HepG2 (cell line): ENCODE measurements around the gene DCTN1. TPM values are rescaled to one million over a fixed set of nuclear protein-coding genes. Genes with fewer than 3 reads are reported as not detected.

Source experiments
- ATAC-seq: fragments of 200-7000 bp; cut with Tn5 transposase; 3 replicates; pipeline ENCODE4 v1.9.1; 2020; ENCODE audit warnings: mild to moderate bottlenecking, moderate library complexity
- BruUV-seq: library from RNA; stranded (reverse); fragments of 400-500 nt; replicated peaks from 2 replicates; lab custom pipeline; 2021; lab: Mats Ljungman, UMichigan
- CTCF ChIA-PET: fragments of 300-600 bp; formaldehyde crosslinking; extraction: SDS; loops from one replicate; lab custom pipeline; 2021; ENCODE audit warnings: low total read pairs, inconsistent platforms, low intra/inter-chr PET ratio; lab: Yijun Ruan, JAX
- POLR2A ChIA-PET: fragments of 350-600 bp; sonication (Branson Sonifier 250); formaldehyde crosslinking; loops from one replicate; lab custom pipeline; 2020; ENCODE audit warnings: antibody characterized with exemption, inconsistent platforms; lab: Yijun Ruan, JAX
- DNase-seq: peaks from one replicate; pipeline ENCODE4 v3.0.0-alpha.2; 2015; ENCODE audit warnings: low spot score
- FAIRE-seq: peaks from 3 replicates; lab custom pipeline; 2011; peaks lifted over from hg19 to GRCh38; lab: Jason Lieb, UNC
- H2AFZ ChIP-seq: one replicate; pipeline ENCODE4 v1.6.1; 2011; ENCODE audit warnings: low read length, inconsistent platforms
- H3K27ac ChIP-seq: fragments of 300-600 bp; 3 replicates; pipeline ENCODE4 v1.8.0; 2011; ENCODE audit warnings: mixed run types, mild to moderate bottlenecking, mixed read lengths, low read length, inconsistent platforms; ENCODE audit not compliant: insufficient read depth; ENCODE audit errors: extremely low read length
- H3K27me3 ChIP-seq, 2 experiments: fragments of 200-600 bp in 1 of 2; 2 replicates in 1 of 2; 3 replicates in 1 of 2; pipeline versions ENCODE4 v1.6.0 to v1.8.0; 2011; ENCODE audit warnings: low read length in 2 of 2, mild to moderate bottlenecking in 2 of 2, moderate library complexity in 2 of 2, inconsistent platforms in 1 of 2; ENCODE audit not compliant: insufficient read depth in 2 of 2, control insufficient read depth in 1 of 2
- H3K36me3 ChIP-seq, 2 experiments: fragments of 200-600 bp in 1 of 2; replicated peaks in 1 of 2; 2 replicates in 1 of 2; 3 replicates in 1 of 2; pipeline versions ENCODE4 v1.5.1 to v1.8.0; 2011; ENCODE audit warnings: low read length in 2 of 2, inconsistent platforms in 1 of 2; ENCODE audit not compliant: insufficient read depth in 2 of 2, control insufficient read depth in 1 of 2
- H3K4me1 ChIP-seq: 2 replicates; pipeline ENCODE4 v1.5.1; 2012; ENCODE audit warnings: low read length, inconsistent platforms; ENCODE audit not compliant: insufficient read depth
- H3K4me2 ChIP-seq: 2 replicates; pipeline ENCODE4 v1.6.0; 2011; ENCODE audit warnings: low read depth, low read length, inconsistent platforms
- H3K4me3 ChIP-seq, 3 experiments: fragments of 200-600 bp in 1 of 3; sonication (generic), shearing (Covaris generic) in 1 of 3; replicated peaks in 1 of 3; 2 replicates each; pipeline ENCODE4 v1.5.1; 2011 to 2016; ENCODE audit warnings: low read length in 3 of 3, inconsistent platforms in 2 of 3, low read depth in 2 of 3, mild to moderate bottlenecking in 2 of 3, control low read depth in 1 of 3, mixed read lengths in 1 of 3; ENCODE audit not compliant: insufficient read depth in 1 of 3
- H3K79me2 ChIP-seq: one replicate; pipeline ENCODE4 v1.6.1; 2011; ENCODE audit warnings: low read length, inconsistent platforms; ENCODE audit not compliant: insufficient read depth
- H3K9ac ChIP-seq: 2 replicates; pipeline ENCODE4 v1.6.0; 2011; ENCODE audit warnings: mild to moderate bottlenecking, low read depth, low read length, inconsistent platforms; ENCODE audit not compliant: insufficient read depth
- H3K9me3 ChIP-seq: 2 replicates; pipeline ENCODE4 v1.5.1; 2012; ENCODE audit warnings: mild to moderate bottlenecking, low read length
- H4K20me1 ChIP-seq: 2 replicates; pipeline ENCODE4 v1.6.0; 2011; ENCODE audit warnings: inconsistent platforms, mild to moderate bottlenecking, low read length, moderate library complexity; ENCODE audit not compliant: insufficient read depth
- ZFP36L2 ChIP-seq: sonication (generic); formaldehyde crosslinking; IDR thresholded peaks from 2 replicates; pipeline ENCODE4 v1.4.0; 2020; ENCODE audit warnings: missing genetic modification reagents
- ZFP82 ChIP-seq: sonication (generic); formaldehyde crosslinking; IDR thresholded peaks from 2 replicates; pipeline ENCODE4 v1.5.1; 2020; ENCODE audit warnings: mild to moderate bottlenecking, missing genetic modification reagents, borderline replicate concordance
- ZKSCAN1 ChIP-seq: fragments of 150-350 bp; IDR thresholded peaks from 2 replicates; pipeline ENCODE4 v1.6.1; 2014; ENCODE audit warnings: low read length
- ZNF251 ChIP-seq: sonication (generic); formaldehyde crosslinking; IDR thresholded peaks from 2 replicates; pipeline ENCODE4 v1.9.0; 2021; ENCODE audit warnings: mild to moderate bottlenecking, missing genetic modification reagents
- ZNF354B ChIP-seq: sonication (generic); formaldehyde crosslinking; IDR thresholded peaks from 2 replicates; pipeline ENCODE4 v1.8.0; 2022; ENCODE audit warnings: mild to moderate bottlenecking, missing genetic modification reagents
- WGBS: methylation state at CpG from one replicate; pipeline ENCODE4 v1.1.6; 2017; ENCODE audit warnings: low lambda C conversion rate; 5-methylcytosine and 5-hydroxymethylcytosine counted together
- in situ Hi-C: cut with HindIII; loops from 2 replicates; pipeline ENCODE4 v1.10.0; 2017; ENCODE audit warnings: low pct_unique_long_range_greater_than_20kb; ENCODE audit not compliant: extremely low pct_ligation_motif_present
- intact Hi-C: fragments of 100-400 bp; cut with micrococcal nuclease; formaldehyde crosslinking; loops from one replicate; pipeline ENCODE4 v1.10.0; 2022; ENCODE audit not compliant: unreplicated experiment
- polyA plus RNA-seq, 8 experiments: library from polyadenylated mRNA; depleted of rRNA in 3 of 8; stranded (reverse) in 7 of 8; unstranded in 1 of 8; fragments of >200 nt; fragmentation: Illumina TruSeq in 4 of 8; extraction: Trizol in 4 of 8; gene quantifications; 2 replicates each; pipeline versions ENCODE4 v1.2.1 to v1.2.3, GENCODE V29; 2011 to 2016; ENCODE audit warnings: low read depth in 4 of 8, missing spikeins in 1 of 8, mixed read lengths in 1 of 8; ENCODE audit not compliant: insufficient read depth in 1 of 8
- total RNA-seq, 5 experiments: library from RNA; depleted of rRNA; stranded (reverse); fragments of >200 nt; fragmentation: Illumina TruSeq; extraction: Trizol; gene quantifications; 2 replicates each; pipeline ENCODE4 v1.2.3, GENCODE V29; 2016; ENCODE audit warnings: low read depth in 1 of 5
- TF ChIP-seq, protein P1 (sequence below): sonication (generic); formaldehyde crosslinking; IDR thresholded peaks from 2 replicates; pipeline ENCODE4 v1.4.0; 2020; ENCODE audit warnings: missing genetic modification reagents
- TF ChIP-seq, protein P2 (sequence below): sonication (generic); formaldehyde crosslinking; IDR thresholded peaks from 2 replicates; pipeline ENCODE4 v1.4.0; 2020; ENCODE audit warnings: missing genetic modification reagents

Gene DCTN1
- total and polyA plus RNA-seq, 2 of the 13 experiments (the other 11 are each of a cell fraction or from before 2014, with no cell fraction given): 73.2 to 122 TPM

DNA sequence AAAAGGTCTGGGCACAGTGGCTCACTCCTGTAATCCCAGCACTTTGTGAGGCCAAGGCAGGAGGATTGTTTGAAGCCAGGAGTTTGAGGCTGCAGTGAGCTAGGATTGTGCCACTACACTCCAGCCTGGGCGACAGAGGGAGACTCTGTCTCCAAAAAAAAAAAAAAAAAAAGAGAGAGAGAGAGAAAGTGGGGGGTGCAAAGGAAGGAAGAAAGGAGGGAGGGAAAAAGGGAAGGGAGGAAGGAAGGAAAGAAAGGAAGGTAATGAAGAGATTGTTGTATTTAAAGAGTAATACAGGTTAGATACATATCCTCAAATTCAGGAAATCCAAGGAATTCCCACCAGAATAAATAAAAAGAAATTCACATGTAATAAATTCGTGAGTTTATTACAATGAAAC lies 21.8 kb upstream of the DCTN1 start:
- ATAC-seq: no peak
- no peaks in the 10 kb centered on the region; a peak in 1 of 5 replicates for H3K27me3 ChIP-seq
- DNase-seq: no peak

More for the DNA sequence above, 21.8 kb upstream of the DCTN1 start:
- ChIA-PET POLR2A (interaction anchor here (1.2 kb wide), 1 partner anchor 11 kb away, joined by 4 read pairs; no protein-coding TSS in a partner anchor), CTCF (interaction anchor here (1.9 kb wide), 1 partner anchor 10 kb away, joined by 4 read pairs; no protein-coding TSS in a partner anchor)
- no peak overlapping the region for H3K4me3 ChIP-seq
- no peaks in the 10 kb centered on the region for H3K36me3 ChIP-seq
- no peaks in the 10 kb centered on the region for H3K9me3 ChIP-seq
- no peak overlapping the region for H3K9ac ChIP-seq
- H3K79me2 ChIP-seq: no peaks in the 10 kb centered on the region
- H2AFZ ChIP-seq: no peak overlapping the region
- no peaks in the 10 kb centered on the region for H4K20me1 ChIP-seq
- no peak overlapping the region for H3K27ac ChIP-seq
- in situ Hi-C loops: no loop called here
- TF ChIP-seq, protein P1, sequence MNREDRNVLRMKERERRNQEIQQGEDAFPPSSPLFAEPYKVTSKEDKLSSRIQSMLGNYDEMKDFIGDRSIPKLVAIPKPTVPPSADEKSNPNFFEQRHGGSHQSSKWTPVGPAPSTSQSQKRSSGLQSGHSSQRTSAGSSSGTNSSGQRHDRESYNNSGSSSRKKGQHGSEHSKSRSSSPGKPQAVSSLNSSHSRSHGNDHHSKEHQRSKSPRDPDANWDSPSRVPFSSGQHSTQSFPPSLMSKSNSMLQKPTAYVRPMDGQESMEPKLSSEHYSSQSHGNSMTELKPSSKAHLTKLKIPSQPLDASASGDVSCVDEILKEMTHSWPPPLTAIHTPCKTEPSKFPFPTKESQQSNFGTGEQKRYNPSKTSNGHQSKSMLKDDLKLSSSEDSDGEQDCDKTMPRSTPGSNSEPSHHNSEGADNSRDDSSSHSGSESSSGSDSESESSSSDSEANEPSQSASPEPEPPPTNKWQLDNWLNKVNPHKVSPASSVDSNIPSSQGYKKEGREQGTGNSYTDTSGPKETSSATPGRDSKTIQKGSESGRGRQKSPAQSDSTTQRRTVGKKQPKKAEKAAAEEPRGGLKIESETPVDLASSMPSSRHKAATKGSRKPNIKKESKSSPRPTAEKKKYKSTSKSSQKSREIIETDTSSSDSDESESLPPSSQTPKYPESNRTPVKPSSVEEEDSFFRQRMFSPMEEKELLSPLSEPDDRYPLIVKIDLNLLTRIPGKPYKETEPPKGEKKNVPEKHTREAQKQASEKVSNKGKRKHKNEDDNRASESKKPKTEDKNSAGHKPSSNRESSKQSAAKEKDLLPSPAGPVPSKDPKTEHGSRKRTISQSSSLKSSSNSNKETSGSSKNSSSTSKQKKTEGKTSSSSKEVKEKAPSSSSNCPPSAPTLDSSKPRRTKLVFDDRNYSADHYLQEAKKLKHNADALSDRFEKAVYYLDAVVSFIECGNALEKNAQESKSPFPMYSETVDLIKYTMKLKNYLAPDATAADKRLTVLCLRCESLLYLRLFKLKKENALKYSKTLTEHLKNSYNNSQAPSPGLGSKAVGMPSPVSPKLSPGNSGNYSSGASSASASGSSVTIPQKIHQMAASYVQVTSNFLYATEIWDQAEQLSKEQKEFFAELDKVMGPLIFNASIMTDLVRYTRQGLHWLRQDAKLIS (CRISPR knock-in tag): no peak
- no peak for TF ChIP-seq ZNF251 (CRISPR knock-in tag)
- no peak for TF ChIP-seq ZFP36L2
- TF ChIP-seq, protein P2, sequence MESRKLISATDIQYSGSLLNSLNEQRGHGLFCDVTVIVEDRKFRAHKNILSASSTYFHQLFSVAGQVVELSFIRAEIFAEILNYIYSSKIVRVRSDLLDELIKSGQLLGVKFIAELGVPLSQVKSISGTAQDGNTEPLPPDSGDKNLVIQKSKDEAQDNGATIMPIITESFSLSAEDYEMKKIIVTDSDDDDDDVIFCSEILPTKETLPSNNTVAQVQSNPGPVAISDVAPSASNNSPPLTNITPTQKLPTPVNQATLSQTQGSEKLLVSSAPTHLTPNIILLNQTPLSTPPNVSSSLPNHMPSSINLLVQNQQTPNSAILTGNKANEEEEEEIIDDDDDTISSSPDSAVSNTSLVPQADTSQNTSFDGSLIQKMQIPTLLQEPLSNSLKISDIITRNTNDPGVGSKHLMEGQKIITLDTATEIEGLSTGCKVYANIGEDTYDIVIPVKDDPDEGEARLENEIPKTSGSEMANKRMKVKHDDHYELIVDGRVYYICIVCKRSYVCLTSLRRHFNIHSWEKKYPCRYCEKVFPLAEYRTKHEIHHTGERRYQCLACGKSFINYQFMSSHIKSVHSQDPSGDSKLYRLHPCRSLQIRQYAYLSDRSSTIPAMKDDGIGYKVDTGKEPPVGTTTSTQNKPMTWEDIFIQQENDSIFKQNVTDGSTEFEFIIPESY (CRISPR knock-in tag): no peak
- TF ChIP-seq ZKSCAN1: no peak
- no peak for TF ChIP-seq ZFP82
- no peak for TF ChIP-seq ZNF354B (CRISPR knock-in tag)
- no TSS peak for BruUV-seq
- intact Hi-C loops: no loop called here
- no peak for FAIRE-seq
- 4% methylated on average over 2 of the region's 2 CpGs for WGBS
- H3K4me1 ChIP-seq: 0 out of 2 replicates have a peak, but pooled peaks cover 6% of the 10 kb centered on the region
- no peak overlapping the region for H3K4me2 ChIP-seq
